GM10248 (cell line): Measurements from ENCODE around the gene NAP1L1.

Experiments used
- CTCF ChIA-PET: fragments of 300-600 bp; sonication (Branson Sonifier 250); formaldehyde crosslinking; extraction: SDS; loops from one replicate; lab custom pipeline; 2021; ENCODE audit warnings: antibody characterized with exemption; lab: Yijun Ruan, JAX
- POLR2A ChIA-PET: fragments of 350-650 bp; sonication (Branson Sonifier 250); formaldehyde crosslinking; extraction: SDS; loops from one replicate; lab custom pipeline; 2020; ENCODE audit warnings: antibody characterized with exemption; lab: Yijun Ruan, JAX
- DNase-seq: peaks from one replicate; pipeline ENCODE4 v3.0.0; 2012; ENCODE audit errors: extremely low spot score
- CTCF ChIP-seq: IDR thresholded peaks from 2 replicates; pipeline ENCODE4 v1.5.1; 2012; ENCODE audit warnings: mild to moderate bottlenecking, low read depth; ENCODE audit errors: extremely low read depth, missing control alignments, control extremely low read depth

The NAP1L1 gene

GRCh38 chr12:76023069-76023690, 61.3 kb downstream of the NAP1L1 start:
- no peak for DNase-seq
- ChIA-PET CTCF (interaction anchor here (1.2 to 2.4 kb wide), 4 partner anchors 12 to 495 kb away, joined by 3 to 8 read pairs (median 4); no protein-coding TSS in a partner anchor), POLR2A (no interaction called here)
- TF ChIP-seq CTCF: no peak

- POLR2A ChIA-PET: interaction anchor here (0.7 kb wide), 1 partner anchor 9 kb away, joined by 3 read pairs; the partner anchor contains the start of gene PHLDA1
- CTCF ChIA-PET: interaction anchor here (1.1 to 3.3 kb wide), 5 partner anchors 8 to 687 kb away, joined by 3 to 16 read pairs (median 4); partner anchors contain the start of gene PHLDA1
- no peak for TF ChIP-seq CTCF
- DNase-seq: no peak
Measured at GRCh38 chr12:76022506-76022905, 62.0 kb downstream of the NAP1L1 start.

DNA sequence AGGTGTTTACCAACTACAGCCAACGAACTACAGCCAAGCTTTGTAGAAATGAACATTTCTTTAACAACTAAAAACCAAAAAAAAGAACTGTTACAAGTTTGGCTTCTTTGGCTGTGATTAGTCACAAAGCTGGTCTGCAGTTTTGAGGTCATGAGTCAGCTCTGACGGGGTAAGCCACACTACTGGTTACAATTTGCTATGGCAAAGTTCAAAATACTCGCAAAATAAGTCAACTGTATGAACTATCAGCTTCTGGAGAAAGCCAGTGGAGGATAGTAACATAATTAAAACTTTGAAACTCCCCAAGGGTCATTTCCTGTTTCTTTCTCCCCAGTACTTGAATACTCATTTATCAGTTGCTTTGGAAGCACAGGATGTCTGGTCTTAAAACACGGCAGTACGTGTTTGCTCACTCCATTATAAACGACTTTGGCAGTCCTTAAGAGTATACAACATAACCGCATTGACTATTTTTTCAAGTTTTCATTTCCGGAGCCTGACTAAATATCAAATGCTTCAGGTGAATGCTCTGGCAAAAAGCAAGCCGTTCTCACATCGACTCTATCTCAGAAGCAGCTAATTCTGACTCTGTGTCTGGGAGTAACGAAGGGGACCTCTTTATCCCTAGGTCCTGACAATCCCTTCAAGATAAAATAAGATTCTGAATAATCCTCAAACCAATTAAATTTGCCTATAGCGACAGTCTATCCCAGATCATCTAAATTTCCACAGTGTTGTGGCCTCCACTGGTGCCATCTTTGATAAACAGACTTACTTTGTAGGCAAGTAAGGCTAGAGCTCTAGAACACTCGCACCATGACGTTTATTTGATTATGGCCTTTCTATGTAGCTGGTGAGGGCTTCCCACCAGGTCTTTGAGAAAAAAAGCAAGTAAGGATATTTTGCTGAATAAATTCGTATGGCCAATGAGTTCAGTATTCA, 63.5 kb downstream of the NAP1L1 start:
- CTCF ChIA-PET: interaction anchor here (0.9 to 3.3 kb wide), 6 partner anchors 9 to 630 kb away, joined by 3 to 16 read pairs (median 3); partner anchors contain the start of genes GLIPR1L2 and PHLDA1
- POLR2A ChIA-PET: no interaction called here
- DNase-seq: peak; percentile 19
- no peak for TF ChIP-seq CTCF

DNA sequence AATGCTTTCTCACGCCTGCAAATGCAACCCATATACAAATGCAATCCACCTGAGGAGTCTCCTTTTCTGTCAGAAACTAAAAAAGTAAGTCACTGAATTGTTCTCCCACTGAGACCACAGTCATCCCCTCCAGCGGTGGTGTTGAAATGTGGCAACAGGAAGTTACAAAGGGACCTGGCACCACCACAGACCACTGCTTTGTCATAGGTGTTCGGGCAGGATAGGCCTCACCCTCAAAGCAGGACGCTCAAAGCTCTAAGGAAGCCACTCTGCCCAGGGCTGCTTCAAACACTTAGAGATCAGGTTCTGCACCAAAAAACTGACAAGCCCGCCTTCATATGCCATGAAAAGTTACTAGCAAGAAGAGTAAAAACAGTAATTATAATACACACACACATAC, 64.2 kb downstream of the NAP1L1 start:
- TF ChIP-seq CTCF: no peak
- CTCF ChIA-PET: interaction anchor here (0.9 to 3.3 kb wide), 4 partner anchors 8 to 629 kb away, joined by 3 to 16 read pairs (median 4); partner anchors contain the start of genes GLIPR1L2 and PHLDA1
- no peak for DNase-seq
- POLR2A ChIA-PET: no interaction called here

- DNase-seq: no peak
- TF ChIP-seq CTCF: no peak
- ChIA-PET CTCF (interaction anchor here (1.0 kb wide), 1 partner anchor 491 kb away, joined by 3 read pairs; no protein-coding TSS in a partner anchor), POLR2A (no interaction called here)
Measured at GRCh38 chr12:76018672-76019071, 65.8 kb downstream of the NAP1L1 start.

- CTCF ChIA-PET: interaction anchor here (1.0 kb wide), 1 partner anchor 490 kb away, joined by 3 read pairs; no protein-coding TSS in a partner anchor
- DNase-seq: no peak
- POLR2A ChIA-PET: no interaction called here
- no peak for TF ChIP-seq CTCF
Measured at GRCh38 chr12:76018111-76018510, 66.4 kb downstream of the NAP1L1 start.
